Sigmoid colon (tissue), 7 donors: ENCODE results near the gene SLC25A45. TPM values are rescaled to one million over a fixed set of nuclear protein-coding genes. Genes with fewer than 3 reads are reported as not detected.

ENCODE experiments used
- DNase-seq: peaks from one replicate; pipeline ENCODE4 v3.0.0-alpha.2; 2019
- H3K27ac ChIP-seq, 4 donors: fragments of 200-600 bp; sonication (generic); one replicate each; pipeline ENCODE4 v1.5.1; 2016 to 2019; ENCODE audit warnings: mild to moderate bottlenecking in 1 of 4
- H3K27me3 ChIP-seq, 3 donors: fragments of 200-600 bp; sonication (generic); one replicate each; pipeline ENCODE4 v1.5.1; 2019; ENCODE audit warnings: mild to moderate bottlenecking in 1 of 3
- H3K36me3 ChIP-seq, 4 donors: fragments of 200-600 bp; sonication (generic); one replicate each; pipeline ENCODE4 v1.5.1; 2016 to 2019
- H3K4me1 ChIP-seq, 4 donors: fragments of 200-600 bp; sonication (generic); one replicate each; pipeline ENCODE4 v1.5.1; 2017 to 2019
- H3K4me3 ChIP-seq, 4 donors: fragments of 200-600 bp; sonication (generic); one replicate each; pipeline ENCODE4 v1.5.1; 2017 to 2019; ENCODE audit warnings: mild to moderate bottlenecking in 2 of 4, moderate library complexity in 1 of 4
- H3K9me3 ChIP-seq, 4 donors: fragments of 200-600 bp in 3 of 4; sonication (generic) in 3 of 4; one replicate each; pipeline versions ENCODE4 v1.5.1 to v1.6.1; 2013 to 2019
- CTCF ChIP-seq, 4 experiments: fragments of 450-650 bp in 3 of 4; fragments of 200-600 bp in 1 of 4; IDR thresholded peaks; one replicate each; pipeline ENCODE4 v1.5.1; 2016 to 2019; ENCODE audit warnings: antibody characterized with exemption in 4 of 4, mild to moderate bottlenecking in 3 of 4, moderate library complexity in 2 of 4
- EP300 ChIP-seq, 4 donors: sonication (generic); formaldehyde crosslinking; IDR thresholded peaks; one replicate each; pipeline ENCODE4 v1.6.1; 2017; ENCODE audit warnings: antibody characterized with exemption in 4 of 4
- POLR2A ChIP-seq, 2 donors: fragments of 450-650 bp; IDR thresholded peaks; one replicate each; pipeline ENCODE4 v1.6.1; 2016; ENCODE audit warnings: antibody characterized with exemption in 2 of 2, mild to moderate bottlenecking in 2 of 2, moderate library complexity in 2 of 2
- POLR2AphosphoS5 ChIP-seq, 4 donors: sonication (generic); formaldehyde crosslinking; IDR thresholded peaks; one replicate each; pipeline ENCODE4 v1.6.1; 2017; ENCODE audit warnings: antibody characterized with exemption in 4 of 4
- WGBS, 2 donors: extraction: QIAGEN DNeasy Blood & Tissue Kit; methylation state at CpG; one replicate each; pipeline ENCODE4 v1.1.7; 2013; 5-methylcytosine and 5-hydroxymethylcytosine counted together
- intact Hi-C: fragments of 100-400 bp; cut with DNase I; formaldehyde crosslinking; loops from one replicate; pipeline ENCODE4 v1.15.1; 2023
- polyA plus RNA-seq, 3 donors: library from polyadenylated mRNA; stranded (reverse); fragments of 200-250 nt; gene quantifications; one replicate each; pipeline ENCODE4 v1.2.3, GENCODE V29; 2013
- total RNA-seq, 4 donors: library from RNA; depleted of rRNA; stranded (reverse); fragments of >200 nt; gene quantifications; one replicate each; pipeline ENCODE4 v1.1.0, GENCODE V29; 2016
- donor health status: healthy with polysubstance abuse.
- donor health status: Bipolar disorder and iron deficiency.
- donor health status: healthy.

The SLC25A45 gene
- total and polyA plus RNA-seq, 7 donors, result 1.2 to 12.8 (median 5.3) TPM

GRCh38 chr11:65389294-65389980 is 7.0 kb upstream of the SLC25A45 start:
- intact Hi-C loops, result no loop called here
- WGBS, 2 donors, result 92 to 93% methylated on average over 20 of the region's 20 CpGs
- Histone ChIP-seq H3K27ac (peak overlapping the region; percentile 54 to 66 (median 58)), H3K4me1 (peaks cover 0 to 73% (median 59%) of the 10 kb centered on the region in 4 donors), H3K4me3 (no peak overlapping the region), H3K9me3 (no peaks in the 10 kb centered on the region), H3K36me3 (peaks cover 0 to 15% (median 7%) of the 10 kb centered on the region in 4 donors), H3K27me3 (no peaks in the 10 kb centered on the region)
- TF ChIP-seq EP300 (IDR thresholded peaks at IDR 0.05) (no peak), POLR2A (IDR thresholded peaks at IDR 0.05) (no peak)
- peak; percentile 63 for DNase-seq

- WGBS, 2 donors, result 94 to 95% methylated on average over 4 of the region's 4 CpGs
- peaks cover 0 to 80% (median 66%) of the 10 kb centered on the region in 4 donors for H3K4me1 ChIP-seq
- H3K9me3 ChIP-seq, result no peaks in the 10 kb centered on the region
- no peak overlapping the region for H3K4me3 ChIP-seq
- DNase-seq, result no peak
- TF ChIP-seq POLR2A (IDR thresholded peaks at IDR 0.05) (no peak), EP300 (IDR thresholded peaks at IDR 0.05) (no peak), POLR2AphosphoS5 (IDR thresholded peaks at IDR 0.05) (no peak), CTCF (IDR thresholded peaks at IDR 0.05) (no peak)
- H3K36me3 ChIP-seq, result peaks cover 0 to 11% (median 4%) of the 10 kb centered on the region in 4 donors
- H3K27me3 ChIP-seq, result no peaks in the 10 kb centered on the region
- intact Hi-C loops, result no loop called here
- H3K27ac ChIP-seq, result peak overlapping the region in 1 of 4 donors; percentile 17
These were observed 6.3 kb upstream of the SLC25A45 start for GRCh38 chr11:65388731-65389130.

- Histone ChIP-seq H3K4me3 (peak within 1 kb of the TSS; percentile 74 to 95 (median 89)), H3K9me3 (no peaks in the 10 kb centered on the region), H3K27ac (peak within 1 kb of the TSS; percentile 95 to 99 (median 96)), H3K27me3 (no peaks in the 10 kb centered on the region), H3K36me3 (no peaks in the 10 kb centered on the region), H3K4me1 (peaks cover 0 to 91% (median 84%) of the 10 kb centered on the region in 4 donors)
- 1 to 2% methylated on average over 76 of the region's 76 CpGs for WGBS, 2 donors
- intact Hi-C loops, result no loop called here
- no peak for TF ChIP-seq CTCF (IDR thresholded peaks at IDR 0.05)
- TF ChIP-seq EP300 (IDR thresholded peaks at IDR 0.05), result no peak
- peak; percentile 86 to 98 (median 92) for TF ChIP-seq POLR2AphosphoS5 (IDR thresholded peaks at IDR 0.05)
- peak; percentile 79 for TF ChIP-seq POLR2A (IDR thresholded peaks at IDR 0.05)
- peak; percentile 97 for DNase-seq
These were observed 4.1 kb upstream of the SLC25A45 start, which contains the start of gene FRMD8 for GRCh38 chr11:65386307-65387140. TSS of gene FRMD8 (plus strand) at chr11:65386637. CDS start at chr11:65387037, 400 bp downstream.

GRCh38 chr11:65384301-65384889 is 1.9 kb upstream of the SLC25A45 start:
- no peak for DNase-seq
- H3K27me3 ChIP-seq, result no peaks in the 10 kb centered on the region
- H3K27ac ChIP-seq, result peak overlapping the region; percentile 95 to 99 (median 96)
- H3K36me3 ChIP-seq, result no peaks in the 10 kb centered on the region
- WGBS, 2 donors, result 81 to 82% methylated on average over 8 of the region's 8 CpGs
- peaks cover 0 to 81% (median 68%) of the 10 kb centered on the region in 4 donors for H3K4me1 ChIP-seq
- H3K4me3 ChIP-seq, result no peak overlapping the region
- TF ChIP-seq EP300 (IDR thresholded peaks at IDR 0.05) (no peak), POLR2AphosphoS5 (IDR thresholded peaks at IDR 0.05) (no peak)
- intact Hi-C loops, result loop anchor here (5.0 kb wide), 1 partner anchor 83 kb away; no protein-coding TSS in a partner anchor
- no peaks in the 10 kb centered on the region for H3K9me3 ChIP-seq

- H3K4me1 ChIP-seq, result peaks cover 0 to 74% (median 62%) of the 10 kb centered on the region in 4 donors
- WGBS, 2 donors, result 89 to 92% methylated on average over 6 of the region's 6 CpGs
- H3K4me3 ChIP-seq, result no peak overlapping the region
- no peak for DNase-seq
- TF ChIP-seq POLR2A (IDR thresholded peaks at IDR 0.05), result no peak
- TF ChIP-seq POLR2AphosphoS5 (IDR thresholded peaks at IDR 0.05), result no peak
- TF ChIP-seq EP300 (IDR thresholded peaks at IDR 0.05), result no peak
- TF ChIP-seq CTCF (IDR thresholded peaks at IDR 0.05), result no peak
- intact Hi-C loops, result loop anchor here (1.0 to 5.0 kb wide), 3 partner anchors 34 to 127 kb away; no protein-coding TSS in a partner anchor
- H3K27ac ChIP-seq, result peak overlapping the region; percentile 95 to 99 (median 96)
- H3K27me3 ChIP-seq, result no peaks in the 10 kb centered on the region
- no peaks in the 10 kb centered on the region for H3K36me3 ChIP-seq
- H3K9me3 ChIP-seq, result no peaks in the 10 kb centered on the region
These were observed 1.3 kb upstream of the SLC25A45 start for GRCh38 chr11:65383778-65384177.
